Erythroblast (primary cell): ENCODE data around the gene SMAD5.

ENCODE experiments used
- GATA1 ChIP-seq: IDR thresholded peaks from 2 replicates; pipeline ENCODE4 v1.6.1; 2011; ENCODE audit warnings: low read depth, mild to moderate bottlenecking, control low read depth, low read length, moderate library complexity
- POLR2A ChIP-seq: IDR thresholded peaks from 2 replicates; pipeline ENCODE4 v1.6.1; 2011; ENCODE audit warnings: mild to moderate bottlenecking, low read length

- TF ChIP-seq POLR2A (no peak), GATA1 (no peak)
Observed at GRCh38 chr5:136199408-136199807, 66.8 kb downstream of the SMAD5 start.
